OCI-LY1 (cell line): ENCODE measurements around the gene UBE2S.

Experiments used
- H2AFZ ChIP-seq: fragments of 200-600 bp; sonication (generic), shearing (Covaris generic); 2 replicates; pipeline ENCODE4 v1.6.0; 2014; ENCODE audit warnings: antibody characterized with exemption, mild to moderate bottlenecking, low read length
- H3F3A ChIP-seq: fragments of 200-600 bp; sonication (generic), shearing (Covaris generic); 2 replicates; pipeline ENCODE4 v1.6.0; 2014; ENCODE audit warnings: mild to moderate bottlenecking, antibody characterized with exemption, low read length, moderate library complexity; ENCODE audit not compliant: insufficient read depth
- H3K27ac ChIP-seq: fragments of 200-600 bp; sonication (generic); 2 replicates; pipeline ENCODE4 v1.5.1; 2014; ENCODE audit warnings: low read length, mixed run types, mild to moderate bottlenecking, low read depth; ENCODE audit not compliant: poor library complexity, severe bottlenecking
- H3K27me3 ChIP-seq: fragments of 200-600 bp; sonication (generic); 2 replicates; pipeline ENCODE4 v1.6.0; 2014; ENCODE audit warnings: antibody characterized with exemption, mild to moderate bottlenecking, low read length, moderate library complexity; ENCODE audit not compliant: insufficient read depth
- H3K36me3 ChIP-seq: fragments of 200-600 bp; sonication (generic); 2 replicates; pipeline ENCODE4 v1.6.1; 2014; ENCODE audit warnings: mild to moderate bottlenecking, antibody characterized with exemption, low read length, moderate library complexity, mixed read lengths; ENCODE audit not compliant: insufficient read depth
- H3K4me1 ChIP-seq: fragments of 200-600 bp; sonication (generic); 2 replicates; pipeline ENCODE4 v1.5.1; 2014; ENCODE audit warnings: mild to moderate bottlenecking, low read length, moderate library complexity; ENCODE audit not compliant: insufficient read depth, severe bottlenecking
- H3K4me2 ChIP-seq: fragments of 200-600 bp; sonication (generic), shearing (Covaris generic); 2 replicates; pipeline ENCODE4 v1.6.1; 2014; ENCODE audit warnings: low read length
- H3K4me3 ChIP-seq: fragments of 200-600 bp; sonication (generic); 2 replicates; pipeline ENCODE4 v1.5.1; 2014; ENCODE audit warnings: low read length, low read depth, mild to moderate bottlenecking, mixed read lengths; ENCODE audit not compliant: poor library complexity, severe bottlenecking
- H3K79me2 ChIP-seq: fragments of 200-600 bp; shearing (Covaris generic); 2 replicates; pipeline ENCODE4 v1.6.1; 2016; ENCODE audit warnings: mixed run types, low read length, mixed read lengths; ENCODE audit not compliant: insufficient read depth
- H3K9ac ChIP-seq: fragments of 200-600 bp; sonication (generic), shearing (Covaris generic); 2 replicates; pipeline ENCODE4 v1.6.1; 2014; ENCODE audit warnings: mild to moderate bottlenecking, low read length, mixed read lengths
- H3K9me2 ChIP-seq: fragments of 200-600 bp; sonication (generic), shearing (Covaris generic); 2 replicates; pipeline ENCODE4 v1.6.1; 2014; ENCODE audit warnings: low read depth, mild to moderate bottlenecking, low read length, mixed read lengths
- H3K9me3 ChIP-seq: fragments of 200-600 bp; shearing (Covaris generic); 2 replicates; pipeline ENCODE4 v1.6.1; 2014; ENCODE audit warnings: low read length, mixed read lengths
- H4K20me1 ChIP-seq: fragments of 200-600 bp; sonication (generic), shearing (Covaris generic); 2 replicates; pipeline ENCODE4 v1.6.0; 2016; ENCODE audit warnings: mild to moderate bottlenecking, low read length; ENCODE audit not compliant: insufficient read depth
- EZH2 ChIP-seq: fragments of 200-600 bp; sonication (generic), shearing (Covaris generic); IDR thresholded peaks from 2 replicates; pipeline ENCODE4 v1.8.0; 2017; ENCODE audit warnings: borderline replicate concordance, mixed run types, mild to moderate bottlenecking, antibody characterized with exemption, low read length, moderate library complexity, mixed read lengths
- TF ChIP-seq, protein P1 (sequence below): fragments of 200-600 bp; sonication (generic), shearing (Covaris generic); IDR thresholded peaks from 2 replicates; pipeline ENCODE4 v1.5.1; 2017; ENCODE audit warnings: mild to moderate bottlenecking, antibody characterized with exemption, low read length, moderate library complexity, mixed read lengths

Gene UBE2S

DNA sequence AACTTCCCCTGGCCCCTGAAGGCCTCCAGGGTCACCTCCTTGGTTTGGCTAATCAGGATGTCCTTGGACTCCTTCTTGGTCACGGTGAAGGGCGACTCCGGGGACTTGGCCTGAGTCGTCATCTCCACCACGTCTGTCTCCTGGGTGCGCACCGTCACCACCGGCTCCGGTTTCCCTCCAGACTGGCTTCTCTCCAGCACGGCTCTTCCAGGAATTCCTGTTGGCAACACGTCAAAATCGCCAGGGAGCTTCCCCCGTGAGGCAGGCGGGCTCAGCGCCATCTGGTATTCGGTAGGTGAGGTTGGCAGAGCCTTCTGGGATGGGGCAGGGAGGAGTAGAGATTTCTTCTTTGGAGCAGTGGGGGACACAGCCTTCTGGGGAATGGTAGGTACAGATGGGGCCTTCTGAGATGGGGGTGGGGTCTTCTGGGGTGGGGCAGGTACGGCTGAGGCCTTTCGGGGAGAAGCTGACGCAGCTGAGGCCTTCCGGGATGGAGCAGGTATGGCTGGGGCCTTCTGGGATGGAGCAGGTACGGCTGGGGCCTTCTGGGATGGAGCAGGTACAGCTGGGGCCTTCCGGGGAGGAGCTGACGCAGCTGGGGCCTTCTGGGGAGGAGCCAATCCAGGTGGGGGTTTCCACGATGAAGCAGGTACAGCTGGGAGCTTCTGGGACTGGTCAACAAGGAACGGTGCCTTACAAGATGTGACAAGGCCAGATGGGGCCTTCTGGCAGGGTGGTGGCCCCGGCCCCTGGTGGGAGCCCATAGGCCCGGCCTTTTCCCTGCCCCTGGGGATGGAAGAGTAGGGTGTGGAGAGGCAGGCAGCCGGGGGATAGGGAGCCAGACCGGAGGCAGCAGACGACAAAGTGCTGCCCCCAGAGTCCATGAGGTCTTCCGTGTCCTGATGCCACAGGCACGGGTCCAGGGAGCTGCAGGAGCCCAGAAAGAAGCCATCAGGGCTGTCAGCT, 48.4 kb downstream of the UBE2S start:
- no peak overlapping the region for H3K9ac ChIP-seq
- no peaks in the 10 kb centered on the region for H3K9me2 ChIP-seq
- H3K27ac ChIP-seq = no peak overlapping the region
- no peak overlapping the region for H2AFZ ChIP-seq
- H3K4me1 ChIP-seq = no peaks in the 10 kb centered on the region
- H3K27me3 ChIP-seq = peaks cover 4% of the 10 kb centered on the region; the same call in 1 of the 2 replicates
- no peaks in the 10 kb centered on the region for H3K79me2 ChIP-seq
- H3F3A ChIP-seq = no peaks in the 10 kb centered on the region
- no peaks in the 10 kb centered on the region for H3K36me3 ChIP-seq
- H4K20me1 ChIP-seq = no peaks in the 10 kb centered on the region
- no peak overlapping the region for H3K4me2 ChIP-seq
- H3K9me3 ChIP-seq = no peaks in the 10 kb centered on the region
- H3K4me3 ChIP-seq = no peak overlapping the region
- no peak for TF ChIP-seq EZH2
- TF ChIP-seq, protein P1, sequence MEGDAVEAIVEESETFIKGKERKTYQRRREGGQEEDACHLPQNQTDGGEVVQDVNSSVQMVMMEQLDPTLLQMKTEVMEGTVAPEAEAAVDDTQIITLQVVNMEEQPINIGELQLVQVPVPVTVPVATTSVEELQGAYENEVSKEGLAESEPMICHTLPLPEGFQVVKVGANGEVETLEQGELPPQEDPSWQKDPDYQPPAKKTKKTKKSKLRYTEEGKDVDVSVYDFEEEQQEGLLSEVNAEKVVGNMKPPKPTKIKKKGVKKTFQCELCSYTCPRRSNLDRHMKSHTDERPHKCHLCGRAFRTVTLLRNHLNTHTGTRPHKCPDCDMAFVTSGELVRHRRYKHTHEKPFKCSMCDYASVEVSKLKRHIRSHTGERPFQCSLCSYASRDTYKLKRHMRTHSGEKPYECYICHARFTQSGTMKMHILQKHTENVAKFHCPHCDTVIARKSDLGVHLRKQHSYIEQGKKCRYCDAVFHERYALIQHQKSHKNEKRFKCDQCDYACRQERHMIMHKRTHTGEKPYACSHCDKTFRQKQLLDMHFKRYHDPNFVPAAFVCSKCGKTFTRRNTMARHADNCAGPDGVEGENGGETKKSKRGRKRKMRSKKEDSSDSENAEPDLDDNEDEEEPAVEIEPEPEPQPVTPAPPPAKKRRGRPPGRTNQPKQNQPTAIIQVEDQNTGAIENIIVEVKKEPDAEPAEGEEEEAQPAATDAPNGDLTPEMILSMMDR = no peak

DNA sequence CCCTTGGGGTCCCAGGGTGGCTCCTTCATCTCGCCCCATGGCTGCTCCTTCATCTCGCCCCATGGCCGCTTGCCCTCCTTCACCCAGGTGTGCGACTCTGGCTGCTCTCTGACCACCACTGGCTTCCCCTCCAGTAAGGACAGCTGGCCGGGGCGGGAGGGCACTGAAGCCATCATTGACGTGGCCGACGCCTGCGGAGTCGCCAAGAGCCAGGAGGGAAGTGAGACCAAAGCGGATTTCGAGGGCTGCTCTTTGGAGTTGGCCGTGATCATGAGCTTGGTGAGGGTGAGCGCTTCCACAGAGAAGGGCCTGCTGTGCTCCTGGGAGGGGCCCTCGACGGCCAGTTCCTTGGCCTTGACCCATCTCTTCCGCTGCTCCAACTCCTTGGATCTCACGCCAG, 49.1 kb downstream of the UBE2S start:
- Histone ChIP-seq H3K36me3 (no peaks in the 10 kb centered on the region), H3K27ac (no peak overlapping the region), H3K27me3 (no peaks in the 10 kb centered on the region; the same call in 1 of the 2 replicates), H4K20me1 (no peaks in the 10 kb centered on the region), H3F3A (no peaks in the 10 kb centered on the region), H3K9ac (no peak overlapping the region), H3K4me2 (no peak overlapping the region), H3K9me2 (no peaks in the 10 kb centered on the region), H3K9me3 (no peaks in the 10 kb centered on the region), H3K79me2 (no peaks in the 10 kb centered on the region), H2AFZ (no peak overlapping the region), H3K4me3 (no peak overlapping the region), H3K4me1 (peaks cover 3% of the 10 kb centered on the region)
- TF ChIP-seq, protein P1 = no peak
- no peak for TF ChIP-seq EZH2

DNA sequence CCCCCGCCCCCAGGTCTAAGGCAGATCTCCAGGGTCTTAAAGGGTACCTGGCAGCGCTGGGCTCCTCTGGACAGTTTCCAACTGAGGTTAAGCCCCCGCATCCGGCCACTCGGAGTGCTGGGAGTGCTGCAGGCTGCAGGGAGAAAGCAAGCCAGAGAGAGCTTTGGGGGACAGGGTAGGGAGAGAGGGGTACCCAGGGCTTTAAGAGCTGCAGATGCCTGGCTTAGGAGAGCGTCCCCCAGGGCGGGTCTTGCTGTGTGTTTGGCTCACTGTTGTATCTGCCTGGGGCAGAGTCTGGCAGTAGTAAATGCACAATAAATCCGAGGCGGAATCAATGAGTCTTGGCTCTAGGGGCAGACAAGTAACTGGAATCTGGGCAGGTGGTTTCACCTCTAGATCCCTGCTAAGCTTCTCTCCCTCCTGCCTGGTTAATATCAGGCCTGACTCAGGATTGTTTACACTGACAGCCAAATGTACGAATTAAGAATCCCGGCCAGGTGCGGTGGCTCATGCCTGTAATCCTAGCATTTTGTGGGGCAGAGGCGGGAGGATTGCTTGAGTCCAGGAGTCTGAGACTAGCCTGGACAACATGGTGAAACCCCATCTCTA, 52.3 kb downstream of the UBE2S start:
- TF ChIP-seq, protein P1 = no peak
- TF ChIP-seq EZH2 = no peak

More for the DNA sequence above, 52.3 kb downstream of the UBE2S start:
- Histone ChIP-seq H2AFZ (no peak overlapping the region), H3K9ac (no peak overlapping the region), H3K36me3 (no peaks in the 10 kb centered on the region), H3K4me1 (peaks cover 7% of the 10 kb centered on the region), H3K27me3 (peaks cover 7% of the 10 kb centered on the region), H3F3A (no peaks in the 10 kb centered on the region), H4K20me1 (no peaks in the 10 kb centered on the region), H3K4me2 (no peak overlapping the region), H3K27ac (no peak overlapping the region), H3K9me3 (no peaks in the 10 kb centered on the region), H3K9me2 (no peaks in the 10 kb centered on the region), H3K79me2 (no peaks in the 10 kb centered on the region), H3K4me3 (no peak overlapping the region)
